T-cell (primary cell): ENCODE data around the gene EDIL3. TPM values are rescaled to one million over a fixed set of nuclear protein-coding genes. Genes with fewer than 3 reads are reported as not detected.
"Not testable (repeated sequence)": the region's sequence is repeated elsewhere in the genome, so short reads cannot be mapped to it uniquely, and the experiment has no call there.

Experiments used
- ATAC-seq, 4 experiments: fragments of 200-7000 bp in 3 of 4; fragments of 150-1000 bp in 1 of 4; cut with Tn5 transposase; replicated peaks in 1 of 4; 1 replicate in 3 of 4; 2 replicates in 1 of 4; pipeline ENCODE4 v1.10.0; 2021; ENCODE audit warnings: moderate library complexity in 3 of 4, mild to moderate bottlenecking in 2 of 4, moderate number of reproducible peaks in 1 of 4
- CTCF ChIA-PET, 2 donors: fragments of 300-600 bp; sonication (Branson Sonifier 250); formaldehyde crosslinking; loops; one replicate each; lab custom pipeline; 2022; ENCODE audit warnings: antibody characterized with exemption in 2 of 2; lab: Charles Lee
- POLR2A ChIA-PET, 2 donors: fragments of 300-600 bp; sonication (Branson Sonifier 250); formaldehyde crosslinking; loops; one replicate each; lab custom pipeline; 2022; ENCODE audit warnings: antibody characterized with exemption in 2 of 2; lab: Charles Lee
- DNase-seq, 35 experiments: peaks; one replicate each; pipeline versions ENCODE4 v3.0.0 to v3.0.0-alpha.2; 2013 to 2023
- H3K27ac ChIP-seq: one replicate; pipeline ENCODE4 v1.5.1; 2013; ENCODE audit warnings: low read length
- H3K27me3 ChIP-seq, 2 experiments: replicated peaks in 1 of 2; 1 replicate in 1 of 2; 2 replicates in 1 of 2; pipeline versions ENCODE4 v1.6.1 to v1.7.0; 2013; ENCODE audit warnings: low read length in 1 of 2, mixed read lengths in 1 of 2; ENCODE audit not compliant: control insufficient read depth in 2 of 2, insufficient read depth in 2 of 2; ENCODE audit errors: extremely low read depth in 1 of 2
- H3K36me3 ChIP-seq, 2 donors: 1 replicate in 1 of 2; 2 replicates in 1 of 2; pipeline versions ENCODE4 v1.6.1 to v1.7.0; 2013; ENCODE audit warnings: low read length in 1 of 2; ENCODE audit not compliant: control insufficient read depth in 2 of 2, insufficient read depth in 1 of 2; ENCODE audit errors: extremely low read depth in 1 of 2
- H3K4me1 ChIP-seq, 2 experiments: 1 replicate in 1 of 2; 2 replicates in 1 of 2; pipeline versions ENCODE4 v1.6.1 to v1.7.0; 2013; ENCODE audit warnings: low read length in 2 of 2, mixed read lengths in 1 of 2; ENCODE audit not compliant: insufficient read depth in 2 of 2, control insufficient read depth in 1 of 2; ENCODE audit errors: extremely low read depth in 1 of 2
- H3K4me3 ChIP-seq, 2 donors: 1 replicate in 1 of 2; 2 replicates in 1 of 2; pipeline versions ENCODE4 v1.5.1 to v1.7.0; 2013; ENCODE audit warnings: mild to moderate bottlenecking in 2 of 2, low read length in 1 of 2, moderate library complexity in 1 of 2; ENCODE audit not compliant: control insufficient read depth in 1 of 2; ENCODE audit errors: extremely low read depth in 1 of 2
- H3K9me3 ChIP-seq: 2 replicates; pipeline ENCODE4 v1.7.0; 2013
- H3K27ac Mint-ChIP-seq, 2 donors: one replicate each; pipeline ENCODE4 v1.8.0; 2020 to 2021; ENCODE audit warnings: mild to moderate bottlenecking in 2 of 2, mixed read lengths in 2 of 2
- H3K27me3 Mint-ChIP-seq, 2 donors: one replicate each; pipeline ENCODE4 v1.8.0; 2021 to 2022; ENCODE audit warnings: mixed read lengths in 2 of 2
- H3K36me3 Mint-ChIP-seq: one replicate; pipeline ENCODE4 v1.8.0; 2021; ENCODE audit warnings: mixed read lengths
- H3K4me1 Mint-ChIP-seq, 3 donors: one replicate each; pipeline ENCODE4 v1.8.0; 2020 to 2022; ENCODE audit warnings: mixed read lengths in 3 of 3, mild to moderate bottlenecking in 1 of 3
- H3K4me3 Mint-ChIP-seq, 3 donors: one replicate each; pipeline ENCODE4 v1.8.0; 2020 to 2022; ENCODE audit warnings: mild to moderate bottlenecking in 3 of 3, mixed read lengths in 3 of 3, moderate library complexity in 3 of 3
- H3K9me3 Mint-ChIP-seq, 3 donors: one replicate each; pipeline ENCODE4 v1.8.0; 2020 to 2022; ENCODE audit warnings: mixed read lengths in 3 of 3
- WGBS: methylation state at CpG from one replicate; pipeline ENCODE4 v1.1.5; 2013; ENCODE audit warnings: missing lambda C conversion rate; ENCODE audit not compliant: insufficient coverage; 5-methylcytosine and 5-hydroxymethylcytosine counted together
- total RNA-seq, 35 experiments: library from RNA in 6 of 35; stranded (reverse) in 6 of 35; fragments of 120-200 nt in 1 of 35; gene quantifications; one replicate each; pipeline versions ENCODE4 v1.2.1 to v1.2.4 and lab custom pipeline; 2013 to 2026

EDIL3 gene
- total RNA-seq, 5 donors from 2014 or later (not counting 1 experiment from before 2014, with no cell fraction given): 0.07 to 0.18 (median 0.16) TPM; not detected in 2

GRCh38 chr5:84163671-84164070, 221.0 kb downstream of the EDIL3 start:
- DNase-seq: no peak
- peaks cover 0 to 6% (median 0%) of the 10 kb centered on the region in 3 donors for H3K9me3 Mint-ChIP-seq
- CTCF ChIA-PET: no interaction called here

GRCh38 chr5:84162695-84163094, 222.0 kb downstream of the EDIL3 start:
- no peaks in the 10 kb centered on the region for H3K27me3 ChIP-seq
- no peaks in the 10 kb centered on the region for H3K4me1 Mint-ChIP-seq
- no CpG with 5 or more reads among the region's 1 CpG for WGBS
- no peaks in the 10 kb centered on the region for H3K9me3 ChIP-seq
- H3K4me3 Mint-ChIP-seq: no peak overlapping the region
- no peaks in the 10 kb centered on the region for H3K4me1 ChIP-seq
- H3K27me3 Mint-ChIP-seq: no peaks in the 10 kb centered on the region
- ChIA-PET POLR2A (interaction anchor here in 1 of 2 donors (0.5 to 0.6 kb wide), 2 partner anchors 720 to 802 kb away, joined by 3 to 4 read pairs; no protein-coding TSS in a partner anchor), CTCF (no interaction called here)
- ATAC-seq (no peak), DNase-seq (no peak)
- no peaks in the 10 kb centered on the region for H3K36me3 ChIP-seq
- peaks cover 0 to 6% (median 0%) of the 10 kb centered on the region in 3 donors for H3K9me3 Mint-ChIP-seq
- H3K4me3 ChIP-seq: no peak overlapping the region
- no peaks in the 10 kb centered on the region for H3K36me3 Mint-ChIP-seq
- H3K27ac Mint-ChIP-seq: no peak overlapping the region
- no peak overlapping the region for H3K27ac ChIP-seq

More at GRCh38 chr5:84163671-84164070, 221.0 kb downstream of the EDIL3 start:
- H3K27me3 Mint-ChIP-seq: no peaks in the 10 kb centered on the region
- H3K36me3 ChIP-seq: no peaks in the 10 kb centered on the region
- POLR2A ChIA-PET: no interaction called here
- no peak overlapping the region for H3K27ac ChIP-seq
- H3K4me1 Mint-ChIP-seq: no peaks in the 10 kb centered on the region
- H3K4me1 ChIP-seq: no peaks in the 10 kb centered on the region
- H3K9me3 ChIP-seq: no peaks in the 10 kb centered on the region
- no peak for ATAC-seq
- no CpG with 5 or more reads among the region's 1 CpG for WGBS
- H3K27ac Mint-ChIP-seq: no peak overlapping the region
- H3K4me3 ChIP-seq: no peak overlapping the region
- H3K36me3 Mint-ChIP-seq: no peaks in the 10 kb centered on the region
- H3K4me3 Mint-ChIP-seq: no peak overlapping the region
- no peaks in the 10 kb centered on the region for H3K27me3 ChIP-seq

- CTCF ChIA-PET, H3K9me3 ChIP-seq, H3K36me3 Mint-ChIP-seq, DNase-seq, H3K27me3 Mint-ChIP-seq, H3K36me3 ChIP-seq, H3K4me3 ChIP-seq, H3K9me3 Mint-ChIP-seq, H3K27me3 ChIP-seq, H3K4me1 ChIP-seq, H3K4me3 Mint-ChIP-seq, ATAC-seq, H3K4me1 Mint-ChIP-seq, H3K27ac ChIP-seq, POLR2A ChIA-PET, H3K27ac Mint-ChIP-seq: not testable (repeated sequence)
Measured at GRCh38 chr5:84160650-84161049, 224.0 kb downstream of the EDIL3 start.

GRCh38 chr5:84149094-84149493, 235.6 kb downstream of the EDIL3 start:
- no peaks in the 10 kb centered on the region for H3K36me3 Mint-ChIP-seq
- ChIA-PET CTCF (no interaction called here), POLR2A (interaction anchor here in 1 of 2 donors (0.7 kb wide), 1 partner anchor 67 kb away, joined by 12 read pairs; no protein-coding TSS in a partner anchor)
- Histone ChIP-seq H3K9me3 (no peaks in the 10 kb centered on the region), H3K36me3 (no peaks in the 10 kb centered on the region), H3K4me1 (no peaks in the 10 kb centered on the region), H3K27me3 (no peaks in the 10 kb centered on the region), H3K4me3 (no peak overlapping the region), H3K27ac (no peak overlapping the region)
- no peak overlapping the region for H3K27ac Mint-ChIP-seq
- no CpG with 5 or more reads among the region's 3 CpGs for WGBS
- H3K4me1 Mint-ChIP-seq: no peaks in the 10 kb centered on the region
- H3K4me3 Mint-ChIP-seq: no peak overlapping the region
- ATAC-seq: no peak
- no peak for DNase-seq
- no peaks in the 10 kb centered on the region for H3K9me3 Mint-ChIP-seq
- H3K27me3 Mint-ChIP-seq: no peaks in the 10 kb centered on the region

- H3K36me3 Mint-ChIP-seq: no peaks in the 10 kb centered on the region
- H3K4me3 ChIP-seq: no peak overlapping the region
- ATAC-seq (no peak), DNase-seq (no peak)
- no peak overlapping the region for H3K27ac ChIP-seq
- no peak overlapping the region for H3K4me3 Mint-ChIP-seq
- WGBS: no CpG with 5 or more reads among the region's 2 CpGs
- no peaks in the 10 kb centered on the region for H3K36me3 ChIP-seq
- H3K27ac Mint-ChIP-seq: no peak overlapping the region
- POLR2A ChIA-PET: interaction anchor here in 1 of 2 donors (0.7 kb wide), 1 partner anchor 67 kb away, joined by 12 read pairs; no protein-coding TSS in a partner anchor
- H3K9me3 ChIP-seq: no peaks in the 10 kb centered on the region
- H3K4me1 ChIP-seq: no peaks in the 10 kb centered on the region
- H3K4me1 Mint-ChIP-seq: no peaks in the 10 kb centered on the region
- H3K9me3 Mint-ChIP-seq: no peaks in the 10 kb centered on the region
- no peaks in the 10 kb centered on the region for H3K27me3 ChIP-seq
- no peaks in the 10 kb centered on the region for H3K27me3 Mint-ChIP-seq
- CTCF ChIA-PET: no interaction called here
Measured at GRCh38 chr5:84148651-84149050, 236.0 kb downstream of the EDIL3 start.

- H3K27me3 Mint-ChIP-seq: no peaks in the 10 kb centered on the region
- DNase-seq: no peak
- no peak overlapping the region for H3K27ac ChIP-seq
- CTCF ChIA-PET: no interaction called here
- POLR2A ChIA-PET: no interaction called here
- H3K27me3 ChIP-seq: no peaks in the 10 kb centered on the region
- ATAC-seq: no peak
- no peaks in the 10 kb centered on the region for H3K4me1 Mint-ChIP-seq
- no CpG with 5 or more reads among the region's 5 CpGs for WGBS
- H3K4me3 Mint-ChIP-seq: no peak overlapping the region
- H3K4me1 ChIP-seq: no peaks in the 10 kb centered on the region
- no peak overlapping the region for H3K4me3 ChIP-seq
- no peak overlapping the region for H3K27ac Mint-ChIP-seq
- no peaks in the 10 kb centered on the region for H3K9me3 Mint-ChIP-seq
- no peaks in the 10 kb centered on the region for H3K36me3 ChIP-seq
- H3K9me3 ChIP-seq: no peaks in the 10 kb centered on the region
- H3K36me3 Mint-ChIP-seq: no peaks in the 10 kb centered on the region
Measured at GRCh38 chr5:84137541-84137940, 247.1 kb downstream of the EDIL3 start.

- no peaks in the 10 kb centered on the region for H3K9me3 ChIP-seq
- no peaks in the 10 kb centered on the region for H3K4me1 Mint-ChIP-seq
- POLR2A ChIA-PET: no interaction called here
- no peak for ATAC-seq
- H3K9me3 Mint-ChIP-seq: peaks cover 0 to 4% (median 3%) of the 10 kb centered on the region in 3 donors
- CTCF ChIA-PET: no interaction called here
- no peak overlapping the region for H3K27ac ChIP-seq
- no peak overlapping the region for H3K4me3 ChIP-seq
- no peaks in the 10 kb centered on the region for H3K27me3 ChIP-seq
- no peaks in the 10 kb centered on the region for H3K36me3 Mint-ChIP-seq
- H3K4me3 Mint-ChIP-seq: no peak overlapping the region
- no peak overlapping the region for H3K27ac Mint-ChIP-seq
- no peaks in the 10 kb centered on the region for H3K27me3 Mint-ChIP-seq
- no peak for DNase-seq
- no peaks in the 10 kb centered on the region for H3K4me1 ChIP-seq
- no peaks in the 10 kb centered on the region for H3K36me3 ChIP-seq
Measured at GRCh38 chr5:84131372-84131771, 253.3 kb downstream of the EDIL3 start.
